ENCODE data around the gene RXRA. TPM values are rescaled to one million over a fixed set of nuclear protein-coding genes. Genes with fewer than 3 reads are reported as not detected.

The RXRA gene
- total RNA-seq, 1 donor from 2014 or later: 14.0 TPM

DNA sequence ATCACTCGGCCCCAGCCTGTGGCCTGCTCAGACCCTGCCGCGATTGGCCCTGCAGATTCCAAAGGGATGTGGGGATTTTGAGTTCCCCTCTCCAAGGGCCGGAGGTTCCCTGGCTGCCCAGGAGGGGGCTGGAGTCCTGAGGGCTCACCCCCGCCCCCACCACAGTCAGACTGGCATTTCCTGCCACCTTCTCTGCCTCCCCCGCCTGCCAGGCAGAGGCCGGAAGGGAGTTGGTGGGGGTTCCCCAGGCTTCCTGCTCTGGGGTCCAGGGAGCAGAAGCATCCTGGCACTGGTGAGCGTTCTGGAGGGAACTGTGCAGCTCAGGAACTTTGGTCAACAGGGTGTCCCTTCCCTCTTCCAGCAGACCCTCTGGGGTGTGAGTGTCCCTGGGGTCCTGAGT, 70.6 kb downstream of the RXRA start:
- DNase-seq (ENCODE audit: low read depth in 2 of 2): peak in 1 of 2 donors; percentile 59

DNA sequence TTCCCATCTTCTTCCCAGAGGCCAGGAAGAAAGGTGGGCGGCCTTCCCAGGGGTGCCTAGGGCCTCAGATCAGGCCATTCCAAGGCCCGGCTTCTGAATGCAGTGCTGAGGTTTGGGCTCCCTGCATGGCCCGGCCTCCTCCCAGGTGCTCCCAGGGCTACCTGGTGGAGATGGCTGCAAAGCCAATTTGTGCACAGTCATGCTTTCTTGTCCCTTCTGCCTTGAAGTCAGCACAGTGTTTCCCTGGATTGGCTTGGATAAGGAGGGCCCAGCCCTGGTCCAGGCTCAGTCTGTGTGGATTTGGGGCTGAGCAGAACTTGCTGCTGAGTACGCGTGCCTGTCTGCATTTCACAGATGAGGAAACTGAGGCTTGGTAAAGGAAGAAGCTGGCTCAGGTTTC, 72.5 kb downstream of the RXRA start:
- DNase-seq (ENCODE audit: low read depth in 2 of 2): no peak

DNA sequence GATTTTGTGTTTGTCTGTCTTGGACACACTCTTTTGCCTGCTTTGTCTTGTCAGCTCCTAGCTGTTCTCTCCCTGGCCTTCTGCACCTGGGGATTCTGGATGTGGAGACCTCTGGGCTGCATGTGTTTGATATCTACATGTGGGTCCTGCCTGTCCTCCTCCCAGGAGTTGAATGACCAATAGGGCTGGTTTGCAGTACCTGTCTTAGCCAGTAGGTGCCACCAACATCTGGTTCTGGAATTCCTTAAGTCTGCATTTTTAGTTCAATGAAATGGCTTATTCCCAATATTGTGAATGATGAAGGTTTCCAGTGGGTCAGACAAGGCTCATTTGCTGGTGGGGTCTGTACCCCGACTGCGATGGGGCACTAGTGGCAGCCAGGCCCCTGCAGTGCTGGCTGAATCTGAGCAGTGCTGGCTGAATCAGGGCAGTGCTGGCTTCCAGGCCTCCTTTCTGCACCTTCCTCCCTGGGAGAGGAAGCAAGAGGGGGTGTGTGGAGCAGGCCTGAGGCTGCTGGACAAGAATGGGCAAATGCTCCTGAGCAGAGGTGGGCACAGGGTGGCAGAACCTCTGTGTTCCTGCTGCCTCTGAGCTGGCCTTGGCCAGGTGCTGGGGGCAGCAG, 73.3 kb downstream of the RXRA start:
- DNase-seq (ENCODE audit: low read depth in 2 of 2): peak in 1 of 2 donors; percentile 54

DNA sequence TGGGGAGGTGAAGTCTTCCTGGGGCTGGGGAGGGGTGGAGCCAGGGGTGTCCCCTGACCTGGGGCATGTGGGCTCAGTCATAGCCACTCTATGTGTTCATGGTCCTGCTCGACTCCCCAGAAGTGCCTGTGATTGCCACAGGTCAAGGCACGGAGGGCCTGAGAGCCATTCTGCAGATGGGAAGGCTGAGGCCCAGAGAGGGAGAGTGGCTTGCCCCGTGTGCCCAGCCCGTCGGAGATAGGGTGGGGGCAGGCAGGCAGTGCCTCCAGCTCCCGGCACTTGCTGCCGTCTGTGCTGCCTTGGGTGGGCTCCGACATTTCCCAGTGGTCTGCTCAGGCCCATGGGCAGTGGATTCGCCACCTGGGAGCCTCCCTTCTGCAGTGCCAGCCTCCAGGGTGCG, 74.0 kb downstream of the RXRA start:
- DNase-seq (ENCODE audit: low read depth in 2 of 2): no peak

DNA sequence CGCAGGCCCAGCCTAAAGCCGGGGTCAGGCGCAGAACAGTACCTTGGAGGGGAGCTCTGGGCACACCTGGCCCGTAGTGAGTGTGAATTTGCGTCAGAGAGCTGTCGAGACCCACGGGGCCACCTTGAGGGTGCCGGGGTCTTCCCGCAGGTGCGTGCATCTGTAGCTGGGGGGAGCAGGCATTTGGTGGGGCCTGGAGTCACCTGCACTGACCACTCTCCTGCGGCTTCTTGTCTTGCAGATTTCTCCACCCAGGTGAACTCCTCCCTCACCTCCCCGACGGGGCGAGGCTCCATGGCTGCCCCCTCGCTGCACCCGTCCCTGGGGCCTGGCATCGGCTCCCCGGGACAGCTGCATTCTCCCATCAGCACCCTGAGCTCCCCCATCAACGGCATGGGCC, 75.1 kb downstream of the RXRA start:
- DNase-seq (ENCODE audit: low read depth in 2 of 2): no peak

DNA sequence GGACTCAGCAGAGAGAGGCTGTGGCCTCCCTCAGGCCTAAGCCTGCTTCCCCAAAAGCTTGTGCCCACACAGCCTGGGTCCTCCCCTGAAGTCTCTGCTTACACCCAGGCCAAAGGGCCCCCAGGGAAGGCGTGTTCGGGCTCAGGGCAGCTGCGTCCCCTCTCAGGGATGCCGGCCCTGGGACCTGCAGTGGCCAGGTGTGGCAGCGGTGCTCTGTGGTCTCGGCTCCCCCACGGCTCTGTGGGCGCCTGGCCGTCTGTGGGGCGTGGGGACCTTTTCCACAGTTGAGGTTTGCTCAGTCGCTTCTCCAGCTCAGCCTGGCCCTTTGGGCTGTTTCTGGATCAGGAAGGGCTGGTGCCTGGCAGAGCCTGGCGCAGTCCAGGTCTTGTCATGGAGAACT, 75.9 kb downstream of the RXRA start:
- no peak for DNase-seq (ENCODE audit: low read depth in 2 of 2)

DNA sequence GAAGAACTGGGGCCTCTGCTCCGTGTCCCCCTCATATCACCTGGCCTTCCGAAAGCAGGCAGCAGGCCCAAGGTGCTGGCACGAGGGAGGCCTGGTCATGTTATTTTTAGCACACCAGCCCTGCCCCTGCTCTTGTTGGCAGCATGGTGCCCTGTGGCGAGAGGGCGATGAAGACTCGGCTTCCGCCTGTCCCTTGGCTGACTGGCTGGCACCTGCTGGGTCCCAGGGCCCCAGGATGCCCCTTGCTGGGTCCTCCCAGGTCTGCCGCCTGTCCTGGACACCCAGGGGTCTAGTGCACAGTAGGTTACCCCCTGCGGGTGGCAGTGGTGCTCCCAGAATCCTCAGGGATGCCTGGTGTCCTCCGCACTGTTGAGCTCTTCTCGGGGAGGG, 77.0 kb downstream of the RXRA start:
- no peak for DNase-seq (ENCODE audit: low read depth in 2 of 2)

DNA sequence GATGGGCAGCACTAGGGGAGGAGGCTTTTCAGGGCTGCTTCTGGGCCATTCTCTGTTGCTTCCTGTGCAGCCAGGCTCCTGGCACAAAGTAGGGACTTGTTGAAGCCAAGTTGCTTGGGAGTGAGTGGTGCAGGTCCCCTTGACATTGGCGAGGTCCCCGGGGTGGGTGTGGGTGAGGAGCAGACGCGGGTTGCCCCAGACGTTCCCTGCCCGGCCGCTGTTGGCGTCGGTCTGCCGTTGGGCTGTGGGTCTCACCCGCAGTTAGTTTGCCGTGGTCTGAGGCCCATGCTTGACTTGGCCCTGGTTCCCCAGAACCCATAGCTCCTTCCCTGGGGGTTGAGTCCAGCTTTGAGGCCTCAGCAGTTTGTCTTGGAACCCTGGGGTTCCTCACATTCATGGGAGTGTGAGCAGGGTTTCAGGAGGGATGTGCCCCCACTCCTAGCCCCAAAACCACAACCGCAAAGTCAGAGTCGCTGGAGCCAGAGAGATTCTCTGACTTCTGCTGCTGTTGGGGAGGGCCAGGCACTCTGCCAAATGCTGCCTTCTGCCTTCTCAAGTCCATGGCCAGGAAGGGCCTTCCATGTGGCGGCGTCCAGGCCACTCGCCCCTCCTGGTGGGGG, 77.5 kb downstream of the RXRA start:
- peak in 1 of 2 donors; percentile 38 for DNase-seq (ENCODE audit: low read depth in 2 of 2)

DNA sequence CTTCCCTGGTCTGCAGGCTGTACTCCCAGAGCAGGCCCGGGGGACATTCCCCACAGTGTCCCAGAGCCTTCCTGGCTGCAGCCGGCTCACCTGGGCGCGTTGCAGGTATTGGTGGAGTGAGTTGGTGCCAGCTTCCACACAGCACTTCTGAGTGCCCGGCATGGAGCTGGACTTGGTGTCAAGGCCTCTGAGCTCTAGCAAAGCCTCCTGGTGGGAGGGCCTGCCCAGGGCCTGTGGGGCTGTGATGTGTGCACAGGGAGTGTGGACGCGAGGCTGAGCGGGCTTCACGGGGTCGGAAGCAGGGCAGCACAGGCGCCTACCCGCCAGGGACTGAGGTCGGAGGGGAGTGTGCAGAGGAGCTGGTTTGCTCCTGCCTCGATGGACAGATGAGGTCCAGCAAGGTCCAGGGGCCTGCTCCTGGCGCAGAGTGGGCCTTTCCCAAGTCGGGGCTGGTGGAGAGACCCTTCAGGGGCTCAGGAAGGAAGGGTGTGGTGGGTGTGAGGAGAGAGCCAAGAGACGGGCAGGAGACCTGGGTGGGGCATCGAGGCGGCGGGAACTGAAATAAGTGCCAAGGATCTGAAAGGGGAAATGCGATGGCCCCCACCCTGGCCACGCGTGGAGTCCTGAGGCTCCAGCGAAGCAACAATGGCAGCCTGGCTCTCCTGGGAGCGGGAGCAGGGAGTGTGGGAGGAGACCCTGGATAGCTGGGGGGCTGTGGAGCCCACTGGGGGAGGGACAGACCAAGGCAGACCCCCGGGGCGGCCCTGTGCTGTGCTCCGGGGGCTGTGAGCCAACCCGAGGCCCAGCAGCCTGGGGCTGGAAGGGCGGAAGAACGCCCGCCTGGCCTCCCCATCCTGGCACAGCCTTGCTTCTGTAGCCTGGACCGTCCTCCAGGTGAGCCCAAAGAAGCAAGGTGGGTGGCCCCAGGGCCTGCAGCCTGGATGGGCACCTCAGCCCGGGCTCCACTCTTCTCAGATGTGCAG, 78.4 kb downstream of the RXRA start:
- no peak for DNase-seq (ENCODE audit: low read depth in 2 of 2)

DNA sequence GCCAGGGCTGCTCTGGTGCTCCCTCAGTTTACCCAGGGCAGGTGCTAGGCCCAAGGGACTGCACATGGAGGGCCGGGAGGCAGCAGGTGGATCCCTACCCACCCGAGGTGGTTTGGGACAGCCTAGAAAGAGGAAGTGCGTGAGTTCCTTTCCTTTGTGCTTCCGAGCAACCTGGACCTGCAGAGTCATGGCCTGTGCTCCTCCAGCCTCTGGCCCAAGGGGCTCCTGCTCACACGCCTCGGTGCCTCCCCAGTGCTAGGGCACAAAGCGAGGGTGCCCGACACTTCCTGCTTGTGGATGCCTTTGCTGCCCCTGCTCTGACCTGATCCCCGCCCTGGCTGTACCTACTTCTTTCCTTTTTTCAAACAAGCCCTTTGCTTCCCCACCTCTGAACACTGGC, 79.3 kb downstream of the RXRA start:
- no peak for DNase-seq (ENCODE audit: low read depth in 2 of 2)

DNA sequence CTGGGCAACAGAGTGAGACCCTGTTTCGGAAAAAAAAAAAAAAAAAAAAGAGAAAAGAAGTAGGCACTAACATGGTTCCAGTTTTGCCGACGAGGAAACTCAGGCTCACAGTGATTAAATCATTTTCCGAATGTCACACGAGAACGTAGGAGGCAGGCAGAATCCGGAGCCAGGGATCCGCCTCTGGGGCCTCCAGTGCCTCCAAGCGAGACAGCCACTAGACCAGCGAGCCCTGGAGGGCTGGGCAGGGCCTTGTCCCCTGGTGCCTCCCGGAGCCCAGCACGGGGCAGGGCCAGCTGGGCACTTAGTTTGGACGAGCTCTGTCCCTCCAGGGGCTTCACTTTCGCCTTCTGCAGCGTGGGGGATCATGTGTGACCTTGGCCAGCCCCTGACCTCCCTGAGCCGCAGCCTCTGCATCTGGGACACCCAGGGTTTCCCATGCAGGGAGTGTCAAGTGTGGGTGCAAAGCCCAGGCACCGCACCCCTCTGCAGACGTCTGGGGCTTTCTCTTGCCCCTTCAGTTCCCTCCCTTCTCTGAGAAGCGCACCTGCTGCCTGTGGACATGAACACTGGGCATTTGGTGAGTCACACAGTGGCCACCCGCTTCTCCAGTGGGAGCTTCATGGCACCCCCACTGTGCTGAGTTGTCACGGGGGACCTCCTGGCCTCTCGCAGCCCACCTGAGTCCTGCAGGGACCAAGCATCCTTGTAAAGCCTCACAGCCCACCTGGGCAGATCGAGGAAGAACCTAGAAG, 80.3 kb downstream of the RXRA start:
- peak; percentile 27 to 48 for DNase-seq (ENCODE audit: low read depth in 2 of 2)

DNA sequence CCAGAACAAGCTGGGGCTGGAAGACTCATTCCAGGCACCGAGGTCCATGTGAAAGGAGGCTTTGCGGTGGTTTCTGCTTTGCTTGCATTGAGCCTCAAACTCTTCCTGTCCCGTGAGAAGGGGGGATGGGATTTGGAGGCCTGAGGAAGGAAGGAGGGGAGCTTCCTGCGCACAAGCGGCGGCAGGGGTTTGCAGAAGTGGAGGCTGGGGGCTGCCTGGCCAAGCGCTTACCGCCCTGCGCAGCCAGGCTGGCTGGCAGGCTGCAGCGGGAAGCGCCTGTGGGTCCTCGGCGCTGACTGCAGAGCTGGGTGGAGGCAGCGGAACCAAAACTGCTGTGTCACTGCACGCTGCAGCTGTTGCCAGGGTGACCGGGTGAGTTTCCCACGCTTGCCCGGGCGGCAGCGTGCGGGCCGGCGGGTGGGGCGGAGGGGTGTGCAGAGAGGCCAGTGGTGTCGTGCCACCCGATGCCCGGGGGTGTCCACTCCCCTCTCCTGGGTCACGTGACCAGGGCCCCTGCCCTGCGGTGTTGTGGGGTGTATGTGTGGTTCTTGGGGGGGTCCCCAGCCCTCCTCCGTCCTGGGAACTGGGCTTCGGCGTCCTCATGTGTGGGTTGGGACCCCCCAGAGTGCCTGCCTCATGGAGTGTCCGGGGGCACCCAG, 81.0 kb downstream of the RXRA start:
- peak; percentile 92 to 96 for DNase-seq (ENCODE audit: low read depth in 2 of 2)

DNA sequence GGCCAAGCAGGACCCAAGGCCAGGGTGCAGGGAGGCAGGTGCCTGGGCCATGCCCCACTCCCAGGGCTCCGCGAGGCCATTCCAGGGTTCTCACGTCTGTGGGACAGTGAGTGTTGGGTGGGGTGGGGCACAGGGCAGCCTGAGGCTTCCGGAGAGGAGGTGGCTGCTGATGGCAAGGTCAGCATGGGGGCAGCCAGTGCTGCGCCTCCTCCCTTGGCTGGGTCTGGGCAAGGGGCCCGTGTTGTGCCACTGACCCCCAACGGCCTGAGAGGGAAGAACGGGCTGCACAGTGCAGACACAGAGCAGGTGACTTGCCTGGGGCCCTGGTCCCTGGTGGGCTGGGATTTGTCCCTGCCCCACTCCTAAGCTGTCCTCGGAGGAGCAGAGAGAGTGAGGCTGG, 82.1 kb downstream of the RXRA start:
- peak in 1 of 2 donors; percentile 50 for DNase-seq (ENCODE audit: low read depth in 2 of 2)

DNA sequence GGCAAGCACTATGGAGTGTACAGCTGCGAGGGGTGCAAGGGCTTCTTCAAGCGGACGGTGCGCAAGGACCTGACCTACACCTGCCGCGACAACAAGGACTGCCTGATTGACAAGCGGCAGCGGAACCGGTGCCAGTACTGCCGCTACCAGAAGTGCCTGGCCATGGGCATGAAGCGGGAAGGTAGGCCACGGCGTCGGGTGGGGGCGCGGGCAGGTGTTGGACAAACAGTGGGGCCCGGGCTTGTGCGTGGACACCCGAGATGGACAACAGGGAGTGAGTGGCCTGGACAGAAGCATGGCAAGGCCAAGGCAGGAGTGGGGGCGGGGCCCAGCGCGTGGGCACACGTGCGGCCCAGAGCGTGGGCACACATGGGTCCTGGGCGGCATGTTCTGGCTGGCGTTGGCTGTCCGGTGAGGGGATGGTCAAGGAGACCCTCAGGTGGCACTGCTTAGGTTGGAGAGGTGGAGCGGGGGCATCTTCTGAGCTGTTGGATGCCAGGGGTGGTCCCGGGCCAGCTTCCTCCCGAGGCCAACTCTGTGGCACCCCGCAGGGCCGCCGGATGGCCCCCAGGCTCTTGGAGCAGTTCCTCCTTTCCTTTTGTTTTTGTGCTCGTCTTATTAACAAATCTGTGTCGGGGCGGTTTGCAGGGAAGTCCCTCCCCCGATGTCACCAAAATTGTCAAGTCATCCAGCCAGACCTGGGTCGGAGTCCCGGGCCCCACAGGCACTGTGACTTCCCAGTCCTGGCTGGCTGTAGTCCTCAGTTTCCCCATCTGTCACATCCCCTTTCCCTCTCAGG, 82.9 kb downstream of the RXRA start:
- DNase-seq (ENCODE audit: low read depth in 2 of 2): no peak

DNA sequence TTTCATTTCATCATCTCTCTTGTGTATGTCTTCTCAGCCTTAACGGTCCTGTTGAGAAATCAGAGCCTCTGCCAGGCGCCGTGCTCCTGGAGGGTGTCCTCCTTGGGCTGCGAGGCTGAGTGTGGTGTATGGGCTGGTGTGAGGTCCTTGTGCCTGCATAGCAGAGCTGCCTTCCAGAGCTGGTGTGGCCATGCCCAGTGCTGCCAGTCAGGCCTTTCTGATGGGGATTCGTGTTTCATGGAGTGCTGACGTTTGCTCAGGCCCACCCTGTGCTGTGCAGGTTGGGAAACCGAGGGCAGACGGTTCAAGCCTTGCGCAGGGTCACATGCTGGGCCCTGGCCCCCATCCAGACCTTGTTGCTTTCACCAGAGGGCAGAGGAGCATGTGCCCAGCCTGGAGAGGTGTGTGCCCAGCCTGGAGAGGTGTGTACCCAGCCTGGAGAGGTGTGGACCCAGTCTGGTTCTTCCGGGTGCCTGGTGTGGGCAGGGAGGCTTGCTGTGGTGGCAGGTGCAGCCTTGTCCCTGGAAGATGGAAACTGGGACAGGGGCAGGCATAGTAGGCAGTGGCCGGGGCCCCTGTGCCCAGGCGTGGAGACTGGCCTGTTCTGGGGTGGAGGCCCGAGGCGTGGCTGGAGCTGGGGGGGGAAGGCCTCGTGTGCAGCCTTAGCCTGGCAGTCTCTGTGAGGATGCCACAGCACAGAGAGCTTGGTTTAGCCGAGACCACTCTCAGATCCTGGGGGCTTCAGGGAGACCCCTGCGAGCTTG, 84.0 kb downstream of the RXRA start:
- no peak for DNase-seq (ENCODE audit: low read depth in 2 of 2)

DNA sequence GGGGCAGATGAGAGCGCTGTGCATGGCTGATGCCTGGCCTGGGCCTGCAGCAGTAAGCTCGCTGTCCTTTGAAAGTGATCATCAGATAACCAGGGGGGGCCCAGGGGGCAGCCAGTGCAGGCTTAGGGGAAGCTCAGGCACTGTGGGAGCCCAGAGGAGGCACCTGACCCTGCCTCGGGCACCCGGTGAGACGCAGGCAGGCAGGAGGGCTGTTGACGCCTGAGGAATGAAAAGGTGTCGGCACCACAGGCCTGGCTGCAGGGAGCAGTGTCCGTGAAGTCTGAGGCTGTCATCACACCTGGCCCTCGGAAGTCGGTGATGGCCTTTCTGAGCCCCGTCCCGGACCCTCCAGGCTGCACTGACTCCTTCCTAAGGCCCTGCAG, 84.6 kb downstream of the RXRA start:
- no peak for DNase-seq (ENCODE audit: low read depth in 2 of 2)

DNA sequence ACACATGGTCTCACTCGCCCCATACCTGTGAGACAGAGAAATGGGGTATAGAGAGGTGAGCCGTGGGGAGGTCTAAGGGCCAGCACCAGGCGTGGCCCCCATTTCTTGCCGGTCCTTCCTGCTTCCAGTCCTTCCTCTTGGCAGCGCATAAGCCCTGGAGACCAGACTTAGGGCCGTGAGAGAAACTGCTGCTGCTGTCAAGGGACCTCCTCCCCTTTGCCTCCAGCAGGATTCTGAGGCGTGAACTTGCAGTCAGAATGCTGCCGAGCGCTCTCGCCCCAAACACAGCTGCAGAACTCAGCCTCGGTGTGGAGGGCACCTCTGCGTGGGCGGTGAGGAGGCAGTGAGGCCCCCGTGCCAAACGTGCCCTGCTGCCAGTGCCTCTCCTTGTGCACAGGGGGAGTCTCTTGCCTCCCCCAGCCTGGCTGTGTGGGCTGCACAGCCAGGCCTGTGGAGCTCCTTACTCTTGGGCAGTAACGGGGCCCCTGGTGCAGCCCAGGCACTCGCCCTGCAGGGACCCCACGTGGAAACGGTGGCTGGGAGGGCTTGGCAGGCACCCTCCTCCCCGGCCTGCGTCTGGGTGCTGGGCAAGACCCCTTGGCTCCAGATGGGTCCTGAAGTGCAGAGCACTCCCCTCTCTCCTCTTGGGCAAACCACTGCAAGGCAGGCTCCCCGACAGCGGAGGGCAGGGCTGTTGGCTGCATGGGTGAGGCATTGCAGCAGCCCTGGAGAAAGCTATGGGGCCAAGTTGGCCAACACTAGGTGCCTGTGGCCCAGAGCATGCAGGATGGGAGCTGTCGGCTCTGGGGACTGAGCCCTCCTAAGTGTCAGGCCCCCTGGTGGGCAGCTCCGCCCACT, 85.4 kb downstream of the RXRA start:
- DNase-seq (ENCODE audit: low read depth in 2 of 2): no peak

DNA sequence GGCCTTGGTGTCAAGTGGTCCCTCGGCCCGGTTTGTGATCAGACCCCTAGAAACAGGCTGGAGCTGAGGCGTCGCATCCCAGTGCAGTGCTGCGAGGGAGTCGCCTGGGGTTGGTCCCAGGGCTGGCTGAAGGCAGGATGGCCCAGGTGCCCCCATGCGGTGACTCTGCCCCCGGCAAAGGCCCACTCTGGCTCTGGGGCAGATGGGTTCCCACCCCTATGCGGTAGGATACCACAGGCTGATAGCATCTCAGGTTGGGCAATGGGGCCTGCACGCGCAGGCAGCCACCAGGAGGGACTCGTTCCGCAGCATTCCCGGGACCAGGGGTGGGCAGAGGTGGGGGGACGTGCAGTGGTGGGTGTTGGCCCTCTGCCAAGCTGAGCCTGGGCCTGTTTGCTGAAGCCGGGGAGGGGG, 86.0 kb downstream of the RXRA start:
- no peak for DNase-seq (ENCODE audit: low read depth in 2 of 2)
